CD4-positive, alpha-beta T cell treated with Interleukin-12 subunit alpha and Interleukin-12 subunit beta, for 1 hour (primary cell): ENCODE measurements around the gene PRR35.

ENCODE experiments used
- DNase-seq: peaks from one replicate; pipeline ENCODE4 v3.0.0-alpha.2; 2020

The PRR35 gene

GRCh38 chr16:549544-550263, 10.5 kb upstream of the PRR35 start:
- DNase-seq, result no peak

- no peak for DNase-seq
Observed at GRCh38 chr16:551210-551609, 9.0 kb upstream of the PRR35 start.

GRCh38 chr16:552171-552570, 8.0 kb upstream of the PRR35 start:
- no peak for DNase-seq

GRCh38 chr16:553601-554296, 6.4 kb upstream of the PRR35 start:
- DNase-seq, result no peak

GRCh38 chr16:554297-554621, 5.9 kb upstream of the PRR35 start:
- no peak for DNase-seq

GRCh38 chr16:554640-555365, 5.4 kb upstream of the PRR35 start:
- DNase-seq, result no peak

GRCh38 chr16:555528-556473, 4.4 kb upstream of the PRR35 start:
- no peak for DNase-seq

GRCh38 chr16:556474-557173, 3.6 kb upstream of the PRR35 start:
- no peak for DNase-seq

- DNase-seq, result no peak
Observed at GRCh38 chr16:557463-558297, 2.5 kb upstream of the PRR35 start.

GRCh38 chr16:558298-559020, 1.7 kb upstream of the PRR35 start:
- no peak for DNase-seq

GRCh38 chr16:559021-559380, 1.2 kb upstream of the PRR35 start:
- no peak for DNase-seq

- DNase-seq, result no peak
Observed at GRCh38 chr16:559411-560203, 587 bp upstream of the PRR35 start.

GRCh38 chr16:560701-561412, 663 bp downstream of the PRR35 start:
- no peak for DNase-seq

GRCh38 chr16:561413-561794, 1.2 kb downstream of the PRR35 start:
- DNase-seq, result no peak

- DNase-seq, result no peak
Observed at GRCh38 chr16:561957-562938, 2.1 kb downstream of the PRR35 start.

GRCh38 chr16:563072-563644, 3.0 kb downstream of the PRR35 start:
- no peak for DNase-seq

GRCh38 chr16:564690-565418, 4.7 kb downstream of the PRR35 start:
- no peak for DNase-seq
